GM23248 (cell line): ENCODE results near the gene SSB. TPM values are rescaled to one million over a fixed set of nuclear protein-coding genes. Genes with fewer than 3 reads are reported as not detected.
"Not testable (repeated sequence)": the region's sequence is repeated elsewhere in the genome, so short reads cannot be mapped to it uniquely, and the experiment has no call there.

Experiments
- DNase-seq: peaks from one replicate; pipeline ENCODE4 v3.0.0-alpha.2; 2015
- H2AFZ ChIP-seq: fragments of 200-600 bp; sonication (generic); 2 replicates; pipeline ENCODE4 v1.6.1; 2016; ENCODE audit warnings: antibody characterized with exemption
- H3F3A ChIP-seq: fragments of 200-600 bp; sonication (generic); 2 replicates; pipeline ENCODE4 v1.6.1; 2016; ENCODE audit warnings: mild to moderate bottlenecking, antibody characterized with exemption, mixed run types; ENCODE audit not compliant: insufficient read depth
- H3K27ac ChIP-seq: fragments of 200-600 bp; sonication (generic); 2 replicates; pipeline ENCODE4 v1.5.1; 2016; ENCODE audit warnings: mild to moderate bottlenecking
- H3K27me3 ChIP-seq: fragments of 200-600 bp; sonication (generic); replicated peaks from 2 replicates; pipeline ENCODE4 v1.6.1; 2016; ENCODE audit warnings: mild to moderate bottlenecking; ENCODE audit not compliant: insufficient read depth
- H3K36me3 ChIP-seq: fragments of 200-600 bp; sonication (generic); 2 replicates; pipeline ENCODE4 v1.6.1; 2016; ENCODE audit warnings: low read depth, mild to moderate bottlenecking
- H3K4me1 ChIP-seq: fragments of 200-600 bp; sonication (generic); 2 replicates; pipeline ENCODE4 v1.6.1; 2016; ENCODE audit warnings: mild to moderate bottlenecking; ENCODE audit not compliant: insufficient read depth
- H3K4me2 ChIP-seq: fragments of 200-600 bp; sonication (generic); one replicate; pipeline ENCODE4 v1.6.1; 2016; ENCODE audit warnings: mild to moderate bottlenecking; ENCODE audit not compliant: unreplicated experiment
- H3K4me3 ChIP-seq: fragments of 200-600 bp; sonication (generic); 2 replicates; pipeline ENCODE4 v1.5.1; 2016; ENCODE audit warnings: mild to moderate bottlenecking
- H3K79me2 ChIP-seq: fragments of 200-600 bp; sonication (generic); 2 replicates; pipeline ENCODE4 v1.6.1; 2016; ENCODE audit warnings: mild to moderate bottlenecking; ENCODE audit not compliant: insufficient read depth
- H3K9ac ChIP-seq: fragments of 200-600 bp; sonication (generic); 2 replicates; pipeline ENCODE4 v1.6.1; 2016; ENCODE audit warnings: mild to moderate bottlenecking
- H3K9me2 ChIP-seq: fragments of 200-600 bp; sonication (generic); 2 replicates; pipeline ENCODE4 v1.6.1; 2016; ENCODE audit warnings: mixed run types, mild to moderate bottlenecking, moderate library complexity; ENCODE audit not compliant: insufficient read depth
- H3K9me3 ChIP-seq: fragments of 200-600 bp; sonication (generic); one replicate; pipeline ENCODE4 v1.6.1; 2017; ENCODE audit warnings: low read depth
- H4K20me1 ChIP-seq: fragments of 200-600 bp; sonication (generic); 2 replicates; pipeline ENCODE4 v1.6.0; 2016; ENCODE audit not compliant: insufficient read depth
- EZH2 ChIP-seq: fragments of 200-600 bp; sonication (generic); IDR thresholded peaks from 2 replicates; pipeline ENCODE4 v1.6.1; 2018; ENCODE audit warnings: antibody characterized with exemption, mild to moderate bottlenecking; ENCODE audit not compliant: insufficient read depth, poor library complexity, severe bottlenecking
- EZH2phosphoT487 ChIP-seq: fragments of 200-600 bp; sonication (generic); IDR thresholded peaks from 2 replicates; pipeline ENCODE4 v1.6.1; 2018; ENCODE audit warnings: antibody characterized with exemption, moderate library complexity, mild to moderate bottlenecking, low read depth; ENCODE audit not compliant: insufficient read depth
- WGBS, 2 experiments: methylation state at CpG; one replicate each; pipeline ENCODE4 v1.1.6; 2015 to 2017; ENCODE audit warnings: low lambda C conversion rate in 2 of 2, low coverage in 1 of 2; ENCODE audit errors: missing lambda C conversion rate in 2 of 2; 5-methylcytosine and 5-hydroxymethylcytosine counted together
- in situ Hi-C: fragments of 300-500 bp; cut with MboI; formaldehyde crosslinking; loops from 2 replicates; pipeline ENCODE4 v1.15.0; 2020
- polyA plus RNA-seq: library from polyadenylated mRNA; unstranded; fragments of >200 nt; fragmentation: Nextera tagmentation; extraction: Ambion mirVana; gene quantifications from 2 replicates; pipeline ENCODE4 v1.2.1, GENCODE V29; 2016
- total RNA-seq: library from RNA; depleted of rRNA; stranded (reverse); fragments of >200 nt; shearing (Covaris generic); gene quantifications from 2 replicates; pipeline ENCODE4 v1.2.3, GENCODE V29; 2014

Gene SSB
- total and polyA plus RNA-seq, 2 experiments from 2014 or later = 80.4 to 204 TPM

DNA sequence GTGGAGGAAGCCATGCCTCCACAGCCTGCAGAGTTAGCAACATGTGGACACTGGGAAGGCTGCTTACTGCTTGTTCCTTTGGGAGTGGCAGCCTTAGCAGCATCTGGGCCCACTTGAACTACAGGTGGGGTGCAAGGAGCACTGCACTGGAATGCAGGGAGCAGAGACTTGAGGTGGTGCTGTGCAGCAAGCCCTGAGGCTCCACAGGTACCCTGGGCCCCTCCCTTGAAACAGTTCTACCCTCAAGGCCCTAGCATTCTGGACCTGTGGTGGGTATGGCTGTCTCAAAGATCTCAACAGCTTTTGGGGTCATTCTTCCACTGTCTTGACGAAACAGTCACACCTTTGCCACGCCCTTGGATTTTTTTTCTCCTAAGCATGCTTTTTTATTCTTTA lies 42.1 kb downstream of the SSB start:
- DNase-seq = no peak
- peaks cover 8% of the 10 kb centered on the region; the same call in 1 of the 2 replicates for H4K20me1 ChIP-seq
- no peaks in the 10 kb centered on the region for H3K9me2 ChIP-seq
- H3K36me3 ChIP-seq = no peaks in the 10 kb centered on the region
- H3K9me3 ChIP-seq = no peaks in the 10 kb centered on the region
- H3F3A ChIP-seq = no peaks in the 10 kb centered on the region
- no peak overlapping the region for H3K9ac ChIP-seq
- no peak for TF ChIP-seq EZH2phosphoT487
- in situ Hi-C loops = no loop called here
- no peaks in the 10 kb centered on the region for H3K27me3 ChIP-seq
- no peak overlapping the region for H3K4me2 ChIP-seq
- WGBS, 2 experiments = 86 to 97% methylated on average over 2 of the region's 2 CpGs
- no peak overlapping the region for H3K27ac ChIP-seq
- no peak overlapping the region for H3K4me3 ChIP-seq
- H2AFZ ChIP-seq = no peak overlapping the region
- H3K4me1 ChIP-seq = 0 out of 2 replicates have a peak, but pooled peaks cover 3% of the 10 kb centered on the region
- peaks cover 96% of the 10 kb centered on the region for H3K79me2 ChIP-seq

- H3K9ac ChIP-seq, H3K27ac ChIP-seq, H4K20me1 ChIP-seq, DNase-seq, H2AFZ ChIP-seq, H3K9me2 ChIP-seq, H3K4me1 ChIP-seq, in situ Hi-C loops, H3K4me2 ChIP-seq, H3K9me3 ChIP-seq, H3F3A ChIP-seq, H3K36me3 ChIP-seq, H3K4me3 ChIP-seq, H3K27me3 ChIP-seq: not testable (repeated sequence)
- H3K79me2 ChIP-seq = peaks cover 97% of the 10 kb centered on the region
- 96 to 100% methylated on average over 7 to 18 of the region's 24 CpGs for WGBS, 2 experiments
These were observed 43.0 kb downstream of the SSB start for GRCh38 chr2:169841625-169842024.

DNA sequence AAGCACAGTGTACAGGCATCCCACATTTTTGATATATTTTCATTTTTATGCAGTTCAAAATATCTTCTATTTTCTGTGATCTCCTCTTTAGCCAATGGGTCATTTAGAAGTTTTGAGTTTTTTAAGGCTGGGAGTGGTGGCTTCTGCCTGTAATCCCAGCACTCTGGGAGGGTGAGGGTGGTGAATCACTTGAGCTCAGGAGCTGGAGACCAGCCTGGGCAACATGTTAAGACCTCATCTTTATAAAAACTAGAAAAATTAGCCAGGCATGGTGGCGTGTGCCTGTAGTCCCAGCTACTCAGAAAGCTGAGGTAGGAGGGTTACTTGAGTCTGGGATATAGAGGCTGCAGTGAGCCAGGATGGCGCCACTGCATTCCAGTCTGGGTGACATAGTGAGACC lies 46.3 kb downstream of the SSB start:
- 86 to 98% methylated on average over 2 of the region's 2 CpGs for WGBS, 2 experiments
- Histone ChIP-seq H3K27me3 (no peaks in the 10 kb centered on the region), H3K4me2 (no peak overlapping the region), H3K79me2 (peaks cover 97% of the 10 kb centered on the region), H2AFZ (no peak overlapping the region), H4K20me1 (peaks cover 14% of the 10 kb centered on the region; the same call in 1 of the 2 replicates), H3K36me3 (no peaks in the 10 kb centered on the region), H3K9me2 (no peaks in the 10 kb centered on the region), H3K9ac (no peak overlapping the region), H3K4me3 (no peak overlapping the region), H3K4me1 (0 out of 2 replicates have a peak, but pooled peaks cover 3% of the 10 kb centered on the region), H3K9me3 (no peaks in the 10 kb centered on the region), H3K27ac (no peak overlapping the region), H3F3A (no peaks in the 10 kb centered on the region)
- peak; percentile 53 for DNase-seq
- in situ Hi-C loops = no loop called here
- TF ChIP-seq EZH2 (no peak), EZH2phosphoT487 (no peak)

DNA sequence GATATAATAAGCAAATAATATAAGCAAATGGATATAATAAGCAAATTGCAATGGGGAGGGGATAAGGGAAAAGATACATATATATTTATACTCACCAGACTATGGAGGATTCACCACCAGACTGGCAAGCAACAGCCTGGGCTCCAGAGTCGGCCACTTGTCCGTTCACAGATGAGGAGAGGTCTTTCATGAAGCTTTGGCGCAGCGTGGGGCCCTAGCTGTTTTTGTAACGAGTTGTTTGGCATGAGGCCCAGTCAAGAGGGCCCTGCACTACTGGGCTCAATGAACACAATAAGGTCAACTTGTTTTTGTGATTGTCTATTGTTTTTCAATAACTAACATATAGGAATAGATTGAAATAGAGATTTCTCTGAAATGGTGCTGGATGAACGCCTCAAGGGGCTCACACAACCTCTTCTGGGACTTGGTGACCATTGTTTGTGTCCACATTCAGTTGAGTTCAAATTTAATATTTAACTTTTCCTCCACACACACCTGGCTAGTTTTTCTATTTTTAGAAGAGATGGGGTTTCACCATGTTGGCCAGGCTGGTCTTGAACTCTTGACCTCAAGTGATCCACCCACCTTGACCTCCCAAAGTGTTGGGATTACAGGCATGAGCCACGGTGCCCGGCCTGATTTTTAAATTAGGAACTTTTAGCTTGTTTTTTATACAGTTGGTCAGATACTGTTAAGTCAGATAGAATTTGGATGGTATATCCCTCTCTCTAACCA lies 50.5 kb downstream of the SSB start:
- H3K27me3 ChIP-seq, H2AFZ ChIP-seq, H3K4me2 ChIP-seq, in situ Hi-C loops, H3K9ac ChIP-seq, H3F3A ChIP-seq, H3K9me3 ChIP-seq, H3K4me3 ChIP-seq, H3K27ac ChIP-seq, H3K9me2 ChIP-seq, DNase-seq, H3K36me3 ChIP-seq, H3K4me1 ChIP-seq: not testable (repeated sequence)
- H3K79me2 ChIP-seq = peaks cover 100% of the 10 kb centered on the region
- 88 to 90% methylated on average over 8 of the region's 8 CpGs for WGBS, 2 experiments
- peaks cover 18% of the 10 kb centered on the region; the same call in 1 of the 2 replicates for H4K20me1 ChIP-seq

- Histone ChIP-seq H3K4me1 (0 out of 2 replicates have a peak, but pooled peaks cover 3% of the 10 kb centered on the region), H3K4me2 (no peak overlapping the region)
- TF ChIP-seq EZH2phosphoT487 (no peak), EZH2 (no peak)
These were observed 51.0 kb downstream of the SSB start for GRCh38 chr2:169849710-169850109.

More at GRCh38 chr2:169849710-169850109, 51.0 kb downstream of the SSB start:
- no peaks in the 10 kb centered on the region for H3K9me3 ChIP-seq
- no peaks in the 10 kb centered on the region for H3K27me3 ChIP-seq
- H3F3A ChIP-seq = no peaks in the 10 kb centered on the region
- 95 to 100% methylated on average over 1 of the region's 1 CpG for WGBS, 2 experiments
- DNase-seq = no peak
- no peaks in the 10 kb centered on the region for H3K36me3 ChIP-seq
- peaks cover 100% of the 10 kb centered on the region for H3K79me2 ChIP-seq
- in situ Hi-C loops = no loop called here
- no peak overlapping the region for H3K4me3 ChIP-seq
- no peak overlapping the region for H3K9ac ChIP-seq
- H3K9me2 ChIP-seq = no peaks in the 10 kb centered on the region
- H2AFZ ChIP-seq = no peak overlapping the region
- H3K27ac ChIP-seq = no peak overlapping the region
- peaks cover 16% of the 10 kb centered on the region; the same call in 1 of the 2 replicates for H4K20me1 ChIP-seq
